ENCODE data around the gene GATAD1.
"Not testable (repeated sequence)": the region's sequence is repeated elsewhere in the genome, so short reads cannot be mapped to it uniquely, and the experiment has no call there.

GATAD1 gene

DNA sequence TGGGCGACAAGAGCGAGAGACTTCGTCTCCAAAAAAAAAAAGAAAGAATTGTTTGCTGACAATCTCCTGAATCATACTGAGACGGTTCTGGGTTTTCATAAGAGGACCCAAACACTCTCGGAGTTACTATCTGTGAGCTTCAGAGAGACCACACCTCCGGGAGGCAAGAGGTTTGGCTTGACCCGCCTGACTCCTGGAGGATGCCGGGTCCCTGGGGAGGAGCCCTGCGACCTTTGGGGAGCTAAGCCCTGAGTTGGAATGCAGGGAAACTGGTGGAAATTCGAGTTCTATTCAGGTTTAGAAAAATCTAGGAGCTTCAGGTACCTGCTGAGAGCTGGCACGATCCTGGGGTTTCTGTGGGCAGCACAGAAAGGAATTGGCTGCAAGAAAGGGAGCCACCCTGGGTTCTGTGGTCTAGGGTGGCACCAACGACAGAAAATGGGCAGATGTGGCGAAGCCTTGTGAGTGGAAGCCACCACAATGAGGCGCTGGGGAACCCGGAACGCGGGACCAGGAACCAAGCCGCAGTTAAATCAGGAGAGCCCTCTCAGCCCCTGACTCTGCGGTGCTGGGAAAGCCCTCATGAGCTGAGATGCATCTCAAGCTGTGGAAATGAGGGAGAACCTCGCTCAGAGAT lies 21.9 kb upstream of the GATAD1 start:
- no peak for ATAC-seq
- H3K9me3 Mint-ChIP-seq: no peaks in the 10 kb centered on the region
- peak overlapping the region; percentile 81 to 86 for H3K4me3 Mint-ChIP-seq
- H3K27me3 Mint-ChIP-seq: peaks cover 33% of the 10 kb centered on the region
- H3K4me1 Mint-ChIP-seq: peaks cover 23% of the 10 kb centered on the region
- no peak for DNase-seq
- no peak overlapping the region for H3K27ac Mint-ChIP-seq

DNA sequence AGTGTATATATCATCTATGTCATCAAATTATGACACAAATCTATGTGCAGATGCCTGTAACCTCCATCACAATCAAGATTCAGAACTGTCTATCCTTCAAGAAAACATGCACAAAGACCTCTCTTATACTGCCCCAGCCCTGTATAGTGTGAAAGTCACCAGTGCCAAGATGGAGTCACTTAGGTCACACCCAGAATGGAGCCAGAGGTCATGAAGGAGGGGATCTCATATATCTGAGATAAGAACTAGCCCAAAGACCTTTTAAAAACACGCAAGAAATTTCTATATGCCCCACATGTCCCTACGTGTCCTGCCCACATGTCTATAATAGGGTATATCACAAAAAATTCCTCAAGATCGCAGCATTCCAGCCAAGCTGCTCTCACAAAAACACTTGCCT lies 20.1 kb upstream of the GATAD1 start:
- ATAC-seq: no peak
- Mint-ChIP-seq H3K27ac (no peak overlapping the region), H3K27me3 (peaks cover 23% of the 10 kb centered on the region), H3K4me3 (no peak overlapping the region), H3K4me1 (peaks cover 23% of the 10 kb centered on the region), H3K9me3 (no peaks in the 10 kb centered on the region)
- DNase-seq: no peak

GRCh38 chr7:92432299-92432946 lies 14.9 kb upstream of the GATAD1 start:
- Mint-ChIP-seq H3K27me3 (peaks cover 6% of the 10 kb centered on the region), H3K27ac (no peak overlapping the region), H3K4me1 (peaks cover 8% of the 10 kb centered on the region), H3K9me3 (no peaks in the 10 kb centered on the region), H3K4me3 (no peak overlapping the region)
- DNase-seq (no peak), ATAC-seq (no peak)

- Mint-ChIP-seq H3K27ac (no peak overlapping the region), H3K4me3 (no peak overlapping the region), H3K27me3 (no peaks in the 10 kb centered on the region), H3K4me1 (peaks cover 8% of the 10 kb centered on the region), H3K9me3 (no peaks in the 10 kb centered on the region)
- no peak for DNase-seq
- no peak for ATAC-seq
Measured at GRCh38 chr7:92433019-92433418, 14.3 kb upstream of the GATAD1 start.

DNA sequence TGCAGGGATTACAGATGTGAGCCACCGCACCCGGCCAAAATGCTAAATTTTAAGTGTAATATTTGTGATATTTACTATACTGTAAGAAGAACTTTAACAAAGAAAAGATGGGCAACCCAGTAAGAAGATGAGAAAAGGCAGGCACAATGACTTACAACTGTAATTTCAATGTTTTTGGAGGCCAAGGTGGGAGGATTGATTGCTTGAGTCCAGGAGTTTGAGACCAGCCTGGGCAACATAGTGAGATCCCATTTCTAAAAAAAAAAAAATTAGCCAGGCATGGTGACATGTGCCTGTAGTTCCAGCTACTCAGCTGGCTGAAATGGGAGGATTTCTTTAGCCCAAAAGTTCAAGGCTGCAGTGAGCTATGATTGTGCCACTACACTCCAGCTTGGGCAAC lies 11.7 kb upstream of the GATAD1 start:
- H3K27ac Mint-ChIP-seq: peak overlapping the region in 1 of 2 donors; percentile 13
- no peaks in the 10 kb centered on the region for H3K27me3 Mint-ChIP-seq
- peaks cover 11% of the 10 kb centered on the region for H3K4me1 Mint-ChIP-seq
- no peaks in the 10 kb centered on the region for H3K9me3 Mint-ChIP-seq
- no peak for ATAC-seq
- DNase-seq: no peak
- no peak overlapping the region for H3K4me3 Mint-ChIP-seq

- H3K9me3 Mint-ChIP-seq: no peaks in the 10 kb centered on the region
- DNase-seq: no peak
- H3K4me3 Mint-ChIP-seq: no peak overlapping the region
- no peak for ATAC-seq
- no peaks in the 10 kb centered on the region for H3K27me3 Mint-ChIP-seq
- no peak overlapping the region for H3K27ac Mint-ChIP-seq
- H3K4me1 Mint-ChIP-seq: peaks cover 11% of the 10 kb centered on the region
Measured at GRCh38 chr7:92436612-92437445, 10.5 kb upstream of the GATAD1 start.

DNA sequence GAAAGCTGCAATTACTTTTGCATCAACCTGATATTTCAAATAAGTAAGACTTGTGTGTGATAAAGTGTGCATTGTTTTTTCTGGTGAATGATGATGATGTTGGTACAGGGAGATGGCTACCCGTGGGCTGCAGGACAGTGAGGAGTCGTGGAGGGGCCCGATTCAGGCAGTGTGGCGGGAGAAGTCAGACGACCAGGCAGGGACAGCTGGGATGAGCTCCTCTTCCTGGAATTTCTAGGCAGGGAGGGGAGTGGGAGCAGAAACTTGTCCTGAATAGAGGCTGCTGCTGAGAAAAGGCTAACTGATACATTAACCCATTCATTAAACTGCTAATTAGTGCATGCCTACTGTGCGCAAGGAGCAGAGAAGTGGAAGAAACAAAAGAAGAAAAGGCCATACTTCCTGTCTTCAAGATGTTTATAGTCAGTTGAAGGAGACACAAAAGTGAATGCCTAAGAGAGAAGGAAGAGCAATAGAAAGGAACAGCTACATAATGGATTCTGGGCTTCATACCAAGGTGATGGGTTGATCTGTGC lies 9.3 kb upstream of the GATAD1 start:
- no peaks in the 10 kb centered on the region for H3K27me3 Mint-ChIP-seq
- ATAC-seq (no peak), DNase-seq (no peak)
- H3K4me1 Mint-ChIP-seq: peaks cover 11% of the 10 kb centered on the region
- H3K9me3 Mint-ChIP-seq: no peaks in the 10 kb centered on the region
- H3K27ac Mint-ChIP-seq: no peak overlapping the region
- H3K4me3 Mint-ChIP-seq: no peak overlapping the region

DNA sequence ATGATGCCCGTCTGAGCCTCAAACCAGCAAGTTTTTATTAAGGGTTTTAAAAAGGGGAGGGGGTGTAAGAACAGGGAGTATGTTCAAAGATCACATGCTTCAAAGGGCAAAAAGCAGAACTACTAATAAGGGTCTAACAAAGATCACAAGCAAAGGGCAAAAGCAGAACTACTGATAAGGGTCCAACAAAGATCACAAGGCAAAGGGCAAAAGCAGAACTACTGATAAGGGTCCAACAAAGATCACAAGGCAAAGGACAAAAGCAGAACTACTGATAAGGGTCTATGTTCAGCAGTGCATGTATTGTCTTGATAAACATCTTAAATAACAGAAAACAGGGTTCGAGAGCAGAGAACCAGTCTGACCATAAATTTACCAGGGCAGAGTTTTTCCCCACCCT lies 4.6 kb upstream of the GATAD1 start:
- not testable (repeated sequence) for H3K27ac Mint-ChIP-seq, ATAC-seq, H3K4me3 Mint-ChIP-seq, DNase-seq, H3K27me3 Mint-ChIP-seq, H3K9me3 Mint-ChIP-seq
- H3K4me1 Mint-ChIP-seq: peaks cover 20% of the 10 kb centered on the region

DNA sequence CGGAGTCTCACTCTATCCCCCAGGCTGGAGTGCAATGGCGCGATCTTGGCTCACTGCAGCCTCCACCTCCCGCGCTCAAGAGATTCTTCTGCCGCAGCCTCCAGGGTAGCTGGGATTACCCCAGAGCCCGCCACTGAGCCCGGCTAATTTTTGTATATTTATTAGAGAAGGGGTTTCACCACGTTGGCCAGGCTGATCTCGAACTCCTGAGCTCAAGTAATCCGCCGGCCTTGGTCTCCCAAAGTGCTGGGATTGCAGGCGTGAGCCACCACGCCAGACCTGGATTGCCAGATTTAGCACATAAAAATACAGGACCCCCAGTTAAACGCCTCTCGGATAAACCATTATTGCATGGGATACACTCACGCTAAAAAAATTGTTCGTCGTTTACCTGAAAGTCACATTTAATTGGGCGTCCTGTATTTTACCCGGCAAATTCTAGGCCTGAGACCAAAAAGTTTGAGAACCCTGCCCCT lies 375 bp upstream of the GATAD1 start:
- Mint-ChIP-seq H3K27me3 (no peaks in the 10 kb centered on the region), H3K4me1 (peaks cover 9% of the 10 kb centered on the region), H3K9me3 (no peaks in the 10 kb centered on the region), H3K4me3 (peak overlapping the region; percentile 80 to 87), H3K27ac (peak overlapping the region; percentile 95 to 97)
- DNase-seq: no peak
- ATAC-seq: no peak

- H3K4me1 Mint-ChIP-seq: peaks cover 9% of the 10 kb centered on the region
- no peaks in the 10 kb centered on the region for H3K27me3 Mint-ChIP-seq
- H3K4me3 Mint-ChIP-seq: peak overlapping the region; percentile 87 to 90
- H3K27ac Mint-ChIP-seq: peak overlapping the region; percentile 87 to 97
- H3K9me3 Mint-ChIP-seq: no peaks in the 10 kb centered on the region
- peak in 1 of 2 donors; percentile 54 for DNase-seq
- ATAC-seq: peak; percentile 61
Measured at GRCh38 chr7:92448205-92448747, 994 bp downstream of the GATAD1 start.

DNA sequence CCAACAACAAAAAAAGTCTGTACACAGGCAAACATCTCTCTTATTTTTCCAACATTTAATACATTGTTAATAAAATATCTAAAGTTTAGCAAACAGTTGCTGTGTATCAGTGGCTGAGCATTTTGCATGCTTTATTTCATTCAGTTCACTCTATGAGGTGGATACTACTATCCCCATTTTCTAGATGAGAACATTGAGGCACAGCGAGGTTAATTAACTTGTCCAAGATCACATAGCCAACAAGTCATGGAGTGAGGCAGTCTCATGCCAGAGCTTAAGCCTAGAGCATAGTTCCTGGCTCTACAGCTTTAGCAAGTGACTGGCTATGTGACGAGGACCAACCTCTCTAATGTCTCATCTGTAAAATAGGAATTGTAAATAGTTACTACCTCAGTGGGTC lies 4.4 kb downstream of the GATAD1 start:
- Mint-ChIP-seq H3K27me3 (no peaks in the 10 kb centered on the region), H3K27ac (no peak overlapping the region), H3K4me3 (no peak overlapping the region), H3K9me3 (no peaks in the 10 kb centered on the region), H3K4me1 (peaks cover 3% of the 10 kb centered on the region)
- DNase-seq (no peak), ATAC-seq (no peak)

DNA sequence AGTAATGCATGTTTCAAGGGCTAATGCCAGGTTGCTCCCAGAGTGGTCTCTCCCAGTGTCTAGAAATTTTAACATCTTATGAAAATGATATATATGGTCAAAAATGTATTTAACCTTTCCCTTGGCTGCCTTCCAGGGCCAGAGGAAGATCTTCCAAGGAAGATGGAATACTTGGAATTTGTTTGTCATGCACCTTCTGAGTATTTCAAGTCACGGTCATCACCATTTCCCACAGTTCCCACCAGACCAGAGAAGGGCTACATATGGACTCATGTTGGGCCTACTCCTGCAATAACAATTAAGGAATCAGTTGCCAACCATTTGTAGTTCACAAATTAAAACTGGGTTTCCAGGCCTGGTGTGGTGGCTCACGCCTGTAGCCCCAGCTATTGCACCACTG lies 9.0 kb downstream of the GATAD1 start:
- H3K4me3 Mint-ChIP-seq: no peak overlapping the region
- H3K4me1 Mint-ChIP-seq: no peaks in the 10 kb centered on the region
- no peaks in the 10 kb centered on the region for H3K9me3 Mint-ChIP-seq
- ATAC-seq (no peak), DNase-seq (no peak)
- no peaks in the 10 kb centered on the region for H3K27me3 Mint-ChIP-seq
- H3K27ac Mint-ChIP-seq: no peak overlapping the region

- no peak overlapping the region for H3K27ac Mint-ChIP-seq
- H3K27me3 Mint-ChIP-seq: no peaks in the 10 kb centered on the region
- no peaks in the 10 kb centered on the region for H3K9me3 Mint-ChIP-seq
- no peaks in the 10 kb centered on the region for H3K4me1 Mint-ChIP-seq
- ATAC-seq (no peak), DNase-seq (no peak)
- no peak overlapping the region for H3K4me3 Mint-ChIP-seq
Measured at GRCh38 chr7:92460109-92460508, 12.8 kb downstream of the GATAD1 start.

- no peak for ATAC-seq
- Mint-ChIP-seq H3K27ac (no peak overlapping the region), H3K4me3 (no peak overlapping the region), H3K4me1 (no peaks in the 10 kb centered on the region), H3K9me3 (no peaks in the 10 kb centered on the region), H3K27me3 (no peaks in the 10 kb centered on the region)
- no peak for DNase-seq
Measured at GRCh38 chr7:92460510-92460909, 13.2 kb downstream of the GATAD1 start.
